GM12878 (cell line): ENCODE measurements around the gene ADAMTS7. TPM values are rescaled to one million over a fixed set of nuclear protein-coding genes. Genes with fewer than 3 reads are reported as not detected.

Experiments
- ATAC-seq: fragments of 200-7000 bp; cut with Tn5 transposase; 3 replicates; pipeline ENCODE4 v1.9.1; 2020; ENCODE audit warnings: mild to moderate bottlenecking, moderate library complexity
- BruUV-seq: library from RNA; stranded (reverse); fragments of 400-500 nt; replicated peaks from 2 replicates; lab custom pipeline; 2021; lab: Mats Ljungman, UMichigan
- CTCF ChIA-PET: fragments of 300-600 bp; sonication (Branson Sonifier 250); formaldehyde crosslinking; extraction: SDS; loops from one replicate; lab custom pipeline; 2021; ENCODE audit warnings: inconsistent platforms; lab: Yijun Ruan, JAX
- POLR2A ChIA-PET: fragments of 350-600 bp; formaldehyde crosslinking; extraction: SDS; loops from one replicate; lab custom pipeline; 2021; ENCODE audit warnings: inconsistent platforms; lab: Charles Lee
- RAD21 ChIA-PET: fragments of 300-600 bp; sonication (Branson Sonifier 250); formaldehyde crosslinking; loops from one replicate; lab custom pipeline; 2023; ENCODE audit warnings: antibody characterized with exemption; ENCODE audit not compliant: unreplicated experiment; lab: Charles Lee
- SMC1A ChIA-PET: fragments of 300-600 bp; sonication (Branson Sonifier 250); formaldehyde crosslinking; loops from one replicate; lab custom pipeline; 2023; ENCODE audit not compliant: unreplicated experiment, uncharacterized antibody; lab: Charles Lee
- DNase-seq: peaks from one replicate; pipeline ENCODE4 v3.0.0-alpha.2; 2011; ENCODE audit warnings: low read depth, low spot score
- FAIRE-seq: peaks from 3 replicates; lab custom pipeline; 2011; peaks lifted over from hg19 to GRCh38; lab: Jason Lieb, UNC
- H2AFZ ChIP-seq: 2 replicates; pipeline ENCODE4 v1.6.0; 2011; ENCODE audit warnings: low read depth, low read length, control low read depth; ENCODE audit not compliant: control insufficient read depth
- H3K27ac ChIP-seq: 2 replicates; pipeline ENCODE4 v1.5.1; 2011; ENCODE audit warnings: control low read depth; ENCODE audit not compliant: control insufficient read depth, insufficient read depth
- H3K27me3 ChIP-seq, 2 experiments: replicated peaks in 1 of 2; 2 replicates each; pipeline versions ENCODE4 v1.6.0 to v1.6.1; 2011; ENCODE audit warnings: low read length in 1 of 2; ENCODE audit not compliant: control insufficient read depth in 2 of 2, insufficient read depth in 2 of 2
- H3K36me3 ChIP-seq, 2 experiments: 2 replicates each; pipeline ENCODE4 v1.5.1; 2011; ENCODE audit warnings: low read length in 1 of 2; ENCODE audit not compliant: control insufficient read depth in 2 of 2, insufficient read depth in 2 of 2
- H3K4me1 ChIP-seq: 2 replicates; pipeline ENCODE4 v1.6.1; 2011; ENCODE audit warnings: mild to moderate bottlenecking, low read length, moderate library complexity, mixed read lengths; ENCODE audit not compliant: control insufficient read depth, insufficient read depth
- H3K4me2 ChIP-seq: 2 replicates; pipeline ENCODE4 v1.6.0; 2011; ENCODE audit warnings: control low read depth; ENCODE audit not compliant: control insufficient read depth, insufficient read depth
- H3K4me3 ChIP-seq: fragments of 200-600 bp; sonication (generic); 2 replicates; pipeline ENCODE4 v1.5.1; 2016
- H3K79me2 ChIP-seq: 2 replicates; pipeline ENCODE4 v1.6.0; 2011; ENCODE audit warnings: low read length; ENCODE audit not compliant: control insufficient read depth, insufficient read depth
- H3K9ac ChIP-seq: 2 replicates; pipeline ENCODE4 v1.8.0; 2011; ENCODE audit warnings: low read length, control low read depth, mixed read lengths; ENCODE audit not compliant: control insufficient read depth, insufficient read depth
- H3K9me3 ChIP-seq: replicated peaks from 3 replicates; pipeline ENCODE4 v1.5.1; 2011; ENCODE audit warnings: mild to moderate bottlenecking, low read length; ENCODE audit not compliant: control insufficient read depth, insufficient read depth
- H4K20me1 ChIP-seq: 2 replicates; pipeline ENCODE4 v1.6.0; 2011; ENCODE audit not compliant: control insufficient read depth, insufficient read depth
- CBFB ChIP-seq: IDR thresholded peaks from 2 replicates; pipeline ENCODE4 v1.6.1; 2016; ENCODE audit warnings: antibody characterized with exemption, low read depth
- CREM ChIP-seq: IDR thresholded peaks from 2 replicates; pipeline ENCODE4 v1.6.1; 2014; ENCODE audit warnings: antibody characterized with exemption, low read depth
- DPF2 ChIP-seq: fragments of 450-650 bp; IDR thresholded peaks from 2 replicates; pipeline ENCODE4 v1.6.1; 2017; ENCODE audit warnings: mild to moderate bottlenecking
- HDAC6 ChIP-seq: fragments of 200-600 bp; sonication (generic); IDR thresholded peaks from one replicate; pipeline ENCODE4 v1.8.0; 2017; ENCODE audit warnings: antibody characterized with exemption; ENCODE audit not compliant: unreplicated experiment
- LARP7 ChIP-seq: fragments of 450-650 bp; IDR thresholded peaks from 2 replicates; pipeline ENCODE4 v1.6.1; 2017; ENCODE audit warnings: mild to moderate bottlenecking
- MYB ChIP-seq: fragments of 150-350 bp; IDR thresholded peaks from 2 replicates; pipeline ENCODE4 v1.6.1; 2014; ENCODE audit warnings: mild to moderate bottlenecking, low read depth, low read length, borderline replicate concordance
- RB1 ChIP-seq: fragments of 450-650 bp; formaldehyde crosslinking; IDR thresholded peaks from 2 replicates; pipeline ENCODE4 v1.6.1; 2017; ENCODE audit warnings: mild to moderate bottlenecking, borderline replicate concordance
- ZBED1 ChIP-seq: IDR thresholded peaks from 2 replicates; pipeline ENCODE4 v1.6.1; 2016; ENCODE audit warnings: borderline replicate concordance
- ZNF622 ChIP-seq: fragments of 450-650 bp; IDR thresholded peaks from 2 replicates; pipeline ENCODE4 v1.6.1; 2017; ENCODE audit warnings: mild to moderate bottlenecking, inconsistent platforms
- WGBS: methylation state at CpG from one replicate; pipeline ENCODE4 v1.1.6; 2016; ENCODE audit warnings: low lambda C conversion rate; ENCODE audit not compliant: insufficient replicate concordance, insufficient coverage; ENCODE audit errors: missing lambda C conversion rate; 5-methylcytosine and 5-hydroxymethylcytosine counted together
- in situ Hi-C: fragments of 300-500 bp; cut with MboI; formaldehyde crosslinking; loops from 9 replicates; pipeline ENCODE4 v1.14.3; 2018; ENCODE audit warnings: mixed read lengths
- intact Hi-C: fragments of 100-400 bp; cut with micrococcal nuclease; formaldehyde crosslinking; loops from one replicate; pipeline ENCODE4 v1.14.2; 2022; ENCODE audit not compliant: unreplicated experiment
- polyA plus RNA-seq, 11 experiments: library from polyadenylated mRNA; depleted of rRNA in 4 of 11; unstranded in 6 of 11; stranded (reverse) in 5 of 11; fragments of >200 nt; fragmentation: Nextera tagmentation in 4 of 11; fragmentation: Illumina TruSeq in 1 of 11; extraction: Ambion mirVana in 4 of 11; extraction: Trizol in 1 of 11; gene quantifications; 1 replicate in 1 of 11; 2 replicates in 10 of 11; pipeline versions ENCODE4 v1.2.1 to v1.2.3, GENCODE V29; 2011 to 2016; ENCODE audit warnings: inconsistent platforms in 2 of 11, missing spikeins in 2 of 11, low read depth in 1 of 11
- total RNA-seq, 4 experiments: library from RNA; depleted of rRNA in 3 of 4; stranded (reverse); fragments of >200 nt in 3 of 4; fragmentation: Illumina TruSeq in 1 of 4; extraction: Trizol in 1 of 4; gene quantifications; 2 replicates each; pipeline versions ENCODE4 v1.2.1 to v1.2.3, GENCODE V29; 2013 to 2021

Gene ADAMTS7
- total and polyA plus RNA-seq, 10 of the 15 experiments (the other 5 are each of a cell fraction or from before 2014, with no cell fraction given): 0.03 to 0.28 (median 0.06) TPM; not detected in 6

GRCh38 chr15:78853500-78853899 lies 42.2 kb upstream of the ADAMTS7 start:
- H4K20me1 ChIP-seq: no peaks in the 10 kb centered on the region
- no peaks in the 10 kb centered on the region for H3K9me3 ChIP-seq
- no TSS peak for BruUV-seq
- no peak overlapping the region for H3K9ac ChIP-seq
- WGBS: 73% methylated on average over 6 of the region's 6 CpGs
- SMC1A ChIA-PET: no interaction called here
- no peak for ATAC-seq
- no peak overlapping the region for H3K27ac ChIP-seq
- CTCF ChIA-PET: interaction anchor here (1.4 kb wide), 1 partner anchor 331 kb away, joined by 3 read pairs; no protein-coding TSS in a partner anchor
- no peaks in the 10 kb centered on the region for H3K36me3 ChIP-seq
- RAD21 ChIA-PET: no interaction called here
- H3K4me3 ChIP-seq: no peak overlapping the region
- no peak for DNase-seq
- intact Hi-C loops: no loop called here
- no peaks in the 10 kb centered on the region for H3K4me1 ChIP-seq
- H3K4me2 ChIP-seq: no peak overlapping the region
- TF ChIP-seq ZNF622 (no peak), CBFB (no peak), ZBED1 (no peak), HDAC6 (no peak), MYB (no peak), LARP7 (no peak), DPF2 (no peak), RB1 (no peak), CREM (no peak)
- no peak for FAIRE-seq
- in situ Hi-C loops: no loop called here
- H3K27me3 ChIP-seq: no peaks in the 10 kb centered on the region
- no peaks in the 10 kb centered on the region for H3K79me2 ChIP-seq
- POLR2A ChIA-PET: no interaction called here
- no peak overlapping the region for H2AFZ ChIP-seq
